Epithelial cell of proximal tubule (primary cell): ENCODE results near the gene ZNF528. TPM values are rescaled to one million over a fixed set of nuclear protein-coding genes. Genes with fewer than 3 reads are reported as not detected.

Experiments
- DNase-seq: peaks from one replicate; pipeline ENCODE4 v3.0.0-alpha.2; 2011; ENCODE audit warnings: low read depth
- H3K4me3 ChIP-seq: 2 replicates; pipeline ENCODE4 v1.5.1; 2011; ENCODE audit warnings: low read depth, mild to moderate bottlenecking, low read length
- total RNA-seq: library from RNA; depleted of rRNA; stranded (reverse); fragments of >200 nt; gene quantifications from 2 replicates; pipeline ENCODE4 v1.2.3, GENCODE V29; 2015
- TF ChIP-seq, protein P1 (sequence below): conservative IDR thresholded peaks from 2 replicates; pipeline ENCODE4 v1.5.1; 2012; ENCODE audit warnings: low read depth, mild to moderate bottlenecking, low read length

Gene ZNF528
- 10.0 and 10.6 TPM in 2 replicates for total RNA-seq

DNA sequence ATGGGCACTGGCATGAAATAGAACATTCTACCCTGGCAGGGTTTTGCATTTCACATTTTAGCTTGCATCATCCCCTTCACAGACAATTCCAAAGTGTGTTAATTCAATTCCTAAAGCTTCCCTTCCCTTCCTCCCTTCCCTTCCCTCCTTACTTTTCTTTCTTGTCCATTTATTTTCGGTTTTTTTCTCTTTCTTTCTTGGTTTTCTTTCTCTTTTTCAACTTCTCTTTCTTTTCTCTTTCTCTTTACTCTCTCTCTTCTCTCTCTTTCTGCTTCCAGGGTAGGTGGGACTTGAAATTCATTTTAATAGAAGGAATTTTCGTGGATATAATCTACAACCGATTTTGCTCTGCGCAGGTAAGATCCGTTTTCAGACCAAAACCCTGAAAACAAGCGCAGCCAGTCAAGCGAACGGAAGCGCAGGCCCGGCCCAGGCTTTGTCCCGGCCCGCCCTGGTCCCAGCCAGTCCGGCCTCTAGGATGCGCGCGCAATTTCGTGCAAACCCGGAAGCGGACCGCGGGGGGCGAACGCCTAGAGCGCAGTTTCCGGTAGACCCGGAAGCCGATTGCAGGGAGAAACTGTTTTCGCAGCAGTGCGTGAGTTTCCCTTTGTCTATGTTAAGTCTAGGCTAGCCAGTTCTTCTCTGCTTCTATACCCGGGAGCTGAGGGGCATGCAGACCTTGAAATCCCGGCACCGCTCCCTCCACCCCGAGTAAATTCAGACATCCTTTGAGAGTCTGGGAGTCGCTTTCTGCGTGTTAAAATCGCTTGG, at the start of gene ZNF528:
ZNF528 (plus strand) TSS at position 540 of the 771 bp plus-strand sequence. CDS start 4,165 bp downstream, outside the sequence.
- peak within 1 kb of the TSS; percentile 75 for H3K4me3 ChIP-seq
- TF ChIP-seq, protein P1, sequence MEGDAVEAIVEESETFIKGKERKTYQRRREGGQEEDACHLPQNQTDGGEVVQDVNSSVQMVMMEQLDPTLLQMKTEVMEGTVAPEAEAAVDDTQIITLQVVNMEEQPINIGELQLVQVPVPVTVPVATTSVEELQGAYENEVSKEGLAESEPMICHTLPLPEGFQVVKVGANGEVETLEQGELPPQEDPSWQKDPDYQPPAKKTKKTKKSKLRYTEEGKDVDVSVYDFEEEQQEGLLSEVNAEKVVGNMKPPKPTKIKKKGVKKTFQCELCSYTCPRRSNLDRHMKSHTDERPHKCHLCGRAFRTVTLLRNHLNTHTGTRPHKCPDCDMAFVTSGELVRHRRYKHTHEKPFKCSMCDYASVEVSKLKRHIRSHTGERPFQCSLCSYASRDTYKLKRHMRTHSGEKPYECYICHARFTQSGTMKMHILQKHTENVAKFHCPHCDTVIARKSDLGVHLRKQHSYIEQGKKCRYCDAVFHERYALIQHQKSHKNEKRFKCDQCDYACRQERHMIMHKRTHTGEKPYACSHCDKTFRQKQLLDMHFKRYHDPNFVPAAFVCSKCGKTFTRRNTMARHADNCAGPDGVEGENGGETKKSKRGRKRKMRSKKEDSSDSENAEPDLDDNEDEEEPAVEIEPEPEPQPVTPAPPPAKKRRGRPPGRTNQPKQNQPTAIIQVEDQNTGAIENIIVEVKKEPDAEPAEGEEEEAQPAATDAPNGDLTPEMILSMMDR, result no peak
- peak; percentile 56 for DNase-seq

DNA sequence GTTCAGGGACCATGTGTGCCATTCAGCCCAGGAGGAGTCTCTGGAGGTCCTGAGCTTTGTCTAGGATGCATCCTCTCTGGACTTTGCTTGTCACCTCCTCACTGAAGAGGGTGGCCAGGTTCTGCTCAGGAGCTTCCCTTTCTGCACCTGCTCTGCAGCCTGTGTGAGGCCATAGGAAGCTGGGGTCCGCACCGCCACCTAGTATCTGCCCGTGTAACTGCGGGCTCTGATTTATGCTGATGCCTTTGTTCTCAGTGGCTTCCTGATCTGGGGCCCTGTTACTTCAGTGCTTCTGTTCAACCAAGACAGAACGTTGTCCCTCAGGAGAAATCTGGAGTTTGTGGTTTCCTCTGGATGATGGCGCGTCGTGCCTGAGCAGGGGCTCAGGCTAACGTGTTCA, 46.1 kb upstream of the ZNF528 start:
- H3K4me3 ChIP-seq, result no peak overlapping the region
- no peak for DNase-seq
- TF ChIP-seq, protein P1, result peak; percentile 5

DNA sequence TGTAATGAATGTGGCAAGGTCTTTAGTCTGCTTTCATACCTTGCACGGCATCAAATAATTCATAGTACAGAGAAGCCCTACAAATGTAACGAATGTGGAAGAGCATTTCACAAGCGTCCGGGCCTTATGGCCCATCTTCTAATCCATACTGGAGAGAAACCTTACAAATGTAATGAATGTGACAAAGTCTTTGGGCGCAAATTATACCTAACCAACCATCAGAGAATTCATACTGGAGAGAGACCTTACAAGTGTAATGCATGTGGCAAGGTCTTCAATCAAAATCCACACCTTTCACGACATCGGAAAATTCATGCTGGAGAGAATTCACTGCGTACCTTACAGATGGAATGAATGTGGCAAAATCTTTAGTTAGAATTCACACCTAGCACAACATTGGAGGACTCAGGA, 31.2 kb upstream of the ZNF528 start:
- TF ChIP-seq, protein P1, result no peak
- no peak for DNase-seq
- no peak overlapping the region for H3K4me3 ChIP-seq

- TF ChIP-seq, protein P1, result no peak
- peak; percentile 16 for DNase-seq
- H3K4me3 ChIP-seq, result peak within 1 kb of the TSS; percentile 76
Measured at GRCh38 chr19:52369559-52370340, 27.9 kb upstream of the ZNF528 start, which contains the start of gene ZNF880. Gene ZNF880, plus strand, starts transcription at chr19:52369923. Its CDS starts 43 bp downstream, at chr19:52369966.

- DNase-seq, result no peak
- H3K4me3 ChIP-seq, result peak overlapping the region; percentile 76
- TF ChIP-seq, protein P1, result no peak
Measured at GRCh38 chr19:52370341-52370710, 27.3 kb upstream of the ZNF528 start.

- DNase-seq, result no peak
- no peak overlapping the region for H3K4me3 ChIP-seq
- TF ChIP-seq, protein P1, result no peak
Measured at GRCh38 chr19:52391135-52391534, 6.5 kb upstream of the ZNF528 start.
